ENCODE measurements around the gene HIP1. TPM values are rescaled to one million over a fixed set of nuclear protein-coding genes. Genes with fewer than 3 reads are reported as not detected.

HIP1 gene
- total and polyA plus RNA-seq, 2 of the 13 experiments (the other 11 are each of a cell fraction or from before 2014, with no cell fraction given), result 4.5 to 6.2 TPM

DNA sequence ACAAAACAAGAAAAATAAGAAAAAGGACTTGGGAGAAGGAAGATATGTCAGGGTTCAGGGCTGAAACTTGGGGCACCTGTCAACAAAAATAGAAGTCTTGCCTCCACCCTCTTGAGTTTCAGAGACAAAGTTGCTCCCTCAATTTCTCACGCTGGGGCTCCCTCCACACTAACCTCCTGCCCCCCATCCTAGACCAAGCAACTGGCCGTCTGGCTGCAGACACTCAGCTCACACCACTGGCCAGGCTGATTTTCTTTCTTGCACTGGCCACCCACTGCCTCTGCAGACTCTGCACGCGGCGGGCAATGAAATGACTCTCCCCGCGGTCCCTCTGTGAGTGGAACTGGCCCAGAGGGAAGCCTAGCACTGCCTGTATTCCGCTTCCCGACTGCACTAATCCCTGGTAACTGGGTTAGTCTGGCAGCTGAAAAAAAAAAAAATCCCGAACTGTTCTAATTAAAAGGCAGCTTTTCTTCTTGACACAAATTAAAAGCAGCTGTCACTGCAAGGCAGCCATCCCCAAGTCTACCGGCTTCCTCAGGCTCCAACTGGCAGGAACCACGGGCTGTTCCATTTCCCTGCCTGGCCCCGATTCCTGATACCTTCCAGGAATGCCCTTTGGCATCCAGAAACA lies 163.1 kb downstream of the HIP1 start (continued):
- TF ChIP-seq, protein P1, sequence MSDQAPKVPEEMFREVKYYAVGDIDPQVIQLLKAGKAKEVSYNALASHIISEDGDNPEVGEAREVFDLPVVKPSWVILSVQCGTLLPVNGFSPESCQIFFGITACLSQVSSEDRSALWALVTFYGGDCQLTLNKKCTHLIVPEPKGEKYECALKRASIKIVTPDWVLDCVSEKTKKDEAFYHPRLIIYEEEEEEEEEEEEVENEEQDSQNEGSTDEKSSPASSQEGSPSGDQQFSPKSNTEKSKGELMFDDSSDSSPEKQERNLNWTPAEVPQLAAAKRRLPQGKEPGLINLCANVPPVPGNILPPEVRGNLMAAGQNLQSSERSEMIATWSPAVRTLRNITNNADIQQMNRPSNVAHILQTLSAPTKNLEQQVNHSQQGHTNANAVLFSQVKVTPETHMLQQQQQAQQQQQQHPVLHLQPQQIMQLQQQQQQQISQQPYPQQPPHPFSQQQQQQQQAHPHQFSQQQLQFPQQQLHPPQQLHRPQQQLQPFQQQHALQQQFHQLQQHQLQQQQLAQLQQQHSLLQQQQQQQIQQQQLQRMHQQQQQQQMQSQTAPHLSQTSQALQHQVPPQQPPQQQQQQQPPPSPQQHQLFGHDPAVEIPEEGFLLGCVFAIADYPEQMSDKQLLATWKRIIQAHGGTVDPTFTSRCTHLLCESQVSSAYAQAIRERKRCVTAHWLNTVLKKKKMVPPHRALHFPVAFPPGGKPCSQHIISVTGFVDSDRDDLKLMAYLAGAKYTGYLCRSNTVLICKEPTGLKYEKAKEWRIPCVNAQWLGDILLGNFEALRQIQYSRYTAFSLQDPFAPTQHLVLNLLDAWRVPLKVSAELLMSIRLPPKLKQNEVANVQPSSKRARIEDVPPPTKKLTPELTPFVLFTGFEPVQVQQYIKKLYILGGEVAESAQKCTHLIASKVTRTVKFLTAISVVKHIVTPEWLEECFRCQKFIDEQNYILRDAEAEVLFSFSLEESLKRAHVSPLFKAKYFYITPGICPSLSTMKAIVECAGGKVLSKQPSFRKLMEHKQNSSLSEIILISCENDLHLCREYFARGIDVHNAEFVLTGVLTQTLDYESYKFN (CRISPR knock-in tag; conservative IDR thresholded peaks at IDR 0.05), result no peak
- no peak for TF ChIP-seq ZBTB7B (CRISPR knock-in tag; IDR thresholded peaks at IDR 0.05)
- TF ChIP-seq, protein P2, sequence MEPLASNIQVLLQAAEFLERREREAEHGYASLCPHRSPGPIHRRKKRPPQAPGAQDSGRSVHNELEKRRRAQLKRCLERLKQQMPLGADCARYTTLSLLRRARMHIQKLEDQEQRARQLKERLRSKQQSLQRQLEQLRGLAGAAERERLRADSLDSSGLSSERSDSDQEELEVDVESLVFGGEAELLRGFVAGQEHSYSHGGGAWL (CRISPR knock-in tag; IDR thresholded peaks at IDR 0.05), result no peak
- no peak for TF ChIP-seq GABPA (IDR thresholded peaks at IDR 0.05; ENCODE audit: low read depth, low read length)
- TF ChIP-seq GABPA (CRISPR knock-in tag; IDR thresholded peaks at IDR 0.05; ENCODE audit: low read depth), result no peak
- TF ChIP-seq ZNF333 (CRISPR knock-in tag; IDR thresholded peaks at IDR 0.05; ENCODE audit: borderline replicate concordance), result no peak
- TF ChIP-seq, protein P3, sequence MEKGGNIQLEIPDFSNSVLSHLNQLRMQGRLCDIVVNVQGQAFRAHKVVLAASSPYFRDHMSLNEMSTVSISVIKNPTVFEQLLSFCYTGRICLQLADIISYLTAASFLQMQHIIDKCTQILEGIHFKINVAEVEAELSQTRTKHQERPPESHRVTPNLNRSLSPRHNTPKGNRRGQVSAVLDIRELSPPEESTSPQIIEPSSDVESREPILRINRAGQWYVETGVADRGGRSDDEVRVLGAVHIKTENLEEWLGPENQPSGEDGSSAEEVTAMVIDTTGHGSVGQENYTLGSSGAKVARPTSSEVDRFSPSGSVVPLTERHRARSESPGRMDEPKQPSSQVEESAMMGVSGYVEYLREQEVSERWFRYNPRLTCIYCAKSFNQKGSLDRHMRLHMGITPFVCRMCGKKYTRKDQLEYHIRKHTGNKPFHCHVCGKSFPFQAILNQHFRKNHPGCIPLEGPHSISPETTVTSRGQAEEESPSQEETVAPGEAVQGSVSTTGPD (CRISPR knock-in tag; IDR thresholded peaks at IDR 0.05), result no peak
- TF ChIP-seq, protein P4, sequence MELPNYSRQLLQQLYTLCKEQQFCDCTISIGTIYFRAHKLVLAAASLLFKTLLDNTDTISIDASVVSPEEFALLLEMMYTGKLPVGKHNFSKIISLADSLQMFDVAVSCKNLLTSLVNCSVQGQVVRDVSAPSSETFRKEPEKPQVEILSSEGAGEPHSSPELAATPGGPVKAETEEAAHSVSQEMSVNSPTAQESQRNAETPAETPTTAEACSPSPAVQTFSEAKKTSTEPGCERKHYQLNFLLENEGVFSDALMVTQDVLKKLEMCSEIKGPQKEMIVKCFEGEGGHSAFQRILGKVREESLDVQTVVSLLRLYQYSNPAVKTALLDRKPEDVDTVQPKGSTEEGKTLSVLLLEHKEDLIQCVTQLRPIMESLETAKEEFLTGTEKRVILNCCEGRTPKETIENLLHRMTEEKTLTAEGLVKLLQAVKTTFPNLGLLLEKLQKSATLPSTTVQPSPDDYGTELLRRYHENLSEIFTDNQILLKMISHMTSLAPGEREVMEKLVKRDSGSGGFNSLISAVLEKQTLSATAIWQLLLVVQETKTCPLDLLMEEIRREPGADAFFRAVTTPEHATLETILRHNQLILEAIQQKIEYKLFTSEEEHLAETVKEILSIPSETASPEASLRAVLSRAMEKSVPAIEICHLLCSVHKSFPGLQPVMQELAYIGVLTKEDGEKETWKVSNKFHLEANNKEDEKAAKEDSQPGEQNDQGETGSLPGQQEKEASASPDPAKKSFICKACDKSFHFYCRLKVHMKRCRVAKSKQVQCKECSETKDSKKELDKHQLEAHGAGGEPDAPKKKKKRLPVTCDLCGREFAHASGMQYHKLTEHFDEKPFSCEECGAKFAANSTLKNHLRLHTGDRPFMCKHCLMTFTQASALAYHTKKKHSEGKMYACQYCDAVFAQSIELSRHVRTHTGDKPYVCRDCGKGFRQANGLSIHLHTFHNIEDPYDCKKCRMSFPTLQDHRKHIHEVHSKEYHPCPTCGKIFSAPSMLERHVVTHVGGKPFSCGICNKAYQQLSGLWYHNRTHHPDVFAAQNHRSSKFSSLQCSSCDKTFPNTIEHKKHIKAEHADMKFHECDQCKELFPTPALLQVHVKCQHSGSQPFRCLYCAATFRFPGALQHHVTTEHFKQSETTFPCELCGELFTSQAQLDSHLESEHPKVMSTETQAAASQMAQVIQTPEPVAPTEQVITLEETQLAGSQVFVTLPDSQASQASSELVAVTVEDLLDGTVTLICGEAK (IDR thresholded peaks at IDR 0.05), result no peak
- TF ChIP-seq, protein P4 (CRISPR knock-in tag; IDR thresholded peaks at IDR 0.05), result no peak
- TF ChIP-seq ZNF766 (CRISPR knock-in tag; IDR thresholded peaks at IDR 0.05; ENCODE audit: borderline replicate concordance), result no peak
- TF ChIP-seq ZMAT3 (CRISPR knock-in tag; conservative IDR thresholded peaks at IDR 0.05), result no peak

Data from HepG2 (cell line).